Measurements from ENCODE around the gene RWDD4. TPM values are rescaled to one million over a fixed set of nuclear protein-coding genes. Genes with fewer than 3 reads are reported as not detected.
A peak's percentile ranks its signal among the peaks of the same experiment; 100 is the strongest.

Gene RWDD4
- total RNA-seq, 1 donor from 2014 or later: 38.6 TPM

- no peaks in the 10 kb centered on the region for H3K27me3 ChIP-seq
- intact Hi-C loops (cut with DNase I): loop anchor here (2.0 kb wide), 1 partner anchor 132 kb away; the partner anchor contains the start of gene ING2
- peaks cover 0 to 22% of the 10 kb centered on the region in 2 donors for H3K4me1 ChIP-seq
- peak in 1 of 2 donors; percentile 80 for DNase-seq (ENCODE audit: low spot score in 2 of 2)
- H3K27ac ChIP-seq: peak overlapping the region; percentile 77 to 79
- H3K9me3 ChIP-seq: no peaks in the 10 kb centered on the region
- TF ChIP-seq CTCF (IDR thresholded peaks at IDR 0.05): no peak
- H3K36me3 ChIP-seq: no peaks in the 10 kb centered on the region
- peak overlapping the region; percentile 29 to 56 for H3K4me3 ChIP-seq
Observed at GRCh38 chr4:183636923-183637322, 22.1 kb downstream of the RWDD4 start.

- no peaks in the 10 kb centered on the region for H3K36me3 ChIP-seq
- no peak for DNase-seq (ENCODE audit: low spot score in 2 of 2)
- intact Hi-C loops (cut with DNase I): loop anchor here (2.0 kb wide), 1 partner anchor 132 kb away; the partner anchor contains the start of gene ING2
- peak overlapping the region; percentile 29 to 56 for H3K4me3 ChIP-seq
- no peaks in the 10 kb centered on the region for H3K27me3 ChIP-seq
- H3K9me3 ChIP-seq: no peaks in the 10 kb centered on the region
- H3K27ac ChIP-seq: peak overlapping the region; percentile 77 to 79
- peaks cover 0 to 25% of the 10 kb centered on the region in 2 donors for H3K4me1 ChIP-seq
- no peak for TF ChIP-seq CTCF (IDR thresholded peaks at IDR 0.05)
Observed at GRCh38 chr4:183636503-183636902, 22.5 kb downstream of the RWDD4 start.

- H3K27me3 ChIP-seq: no peaks in the 10 kb centered on the region
- no peak overlapping the region for H3K27ac ChIP-seq
- H3K36me3 ChIP-seq: no peaks in the 10 kb centered on the region
- no peaks in the 10 kb centered on the region for H3K9me3 ChIP-seq
- intact Hi-C loops (cut with DNase I): loop anchor here (2.0 kb wide), 1 partner anchor 131 kb away; the partner anchor contains the start of gene ING2
- H3K4me3 ChIP-seq: no peak overlapping the region
- no peak for DNase-seq (ENCODE audit: low spot score in 2 of 2)
- no peak for TF ChIP-seq CTCF (IDR thresholded peaks at IDR 0.05)
- H3K4me1 ChIP-seq: peaks cover 0 to 25% of the 10 kb centered on the region in 2 donors
Observed at GRCh38 chr4:183635741-183636140, 23.2 kb downstream of the RWDD4 start.

GRCh38 chr4:183635321-183635720, 23.7 kb downstream of the RWDD4 start:
- H3K27me3 ChIP-seq: no peaks in the 10 kb centered on the region
- DNase-seq (ENCODE audit: low spot score in 2 of 2): no peak
- no peak overlapping the region for H3K4me3 ChIP-seq
- intact Hi-C loops (cut with DNase I): no loop called here
- peaks cover 0 to 25% of the 10 kb centered on the region in 2 donors for H3K4me1 ChIP-seq
- H3K9me3 ChIP-seq: no peaks in the 10 kb centered on the region
- no peaks in the 10 kb centered on the region for H3K36me3 ChIP-seq
- no peak overlapping the region for H3K27ac ChIP-seq
- no peak for TF ChIP-seq CTCF (IDR thresholded peaks at IDR 0.05)

- Histone ChIP-seq H3K27me3 (no peaks in the 10 kb centered on the region), H3K4me3 (no peak overlapping the region), H3K27ac (no peak overlapping the region), H3K36me3 (no peaks in the 10 kb centered on the region), H3K9me3 (no peaks in the 10 kb centered on the region), H3K4me1 (peaks cover 0 to 21% of the 10 kb centered on the region in 2 donors)
- no peak for TF ChIP-seq CTCF (IDR thresholded peaks at IDR 0.05)
- intact Hi-C loops (cut with DNase I): no loop called here
- DNase-seq (ENCODE audit: low spot score in 2 of 2): no peak
Observed at GRCh38 chr4:183633476-183634400, 25.2 kb downstream of the RWDD4 start.
